ENCODE results near the gene CAPZB. TPM values are rescaled to one million over a fixed set of nuclear protein-coding genes. Genes with fewer than 3 reads are reported as not detected.
A peak's percentile ranks its signal among the peaks of the same experiment; 100 is the strongest.

The CAPZB gene
- total and polyA plus RNA-seq, 2 experiments from 2014 or later = 86.2 to 278 TPM

DNA sequence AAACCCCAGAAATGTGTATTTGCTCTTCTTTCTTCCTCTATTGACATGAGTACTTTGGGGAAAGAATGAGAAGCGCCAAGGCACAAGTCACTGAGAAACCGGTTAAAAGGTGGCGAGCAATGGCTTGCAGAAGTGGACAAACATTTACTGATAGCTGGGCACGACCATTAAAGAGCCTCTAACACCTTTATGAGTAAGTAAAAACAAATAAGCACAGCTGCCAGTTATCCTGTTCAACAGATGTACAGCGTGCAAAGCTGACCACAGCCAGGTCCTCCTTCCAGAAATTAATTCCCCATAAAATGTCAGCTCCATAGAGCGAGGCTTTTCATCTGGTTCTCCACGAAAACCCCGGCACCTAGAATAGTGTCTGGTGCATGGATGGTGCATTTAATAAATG is 72.7 kb downstream of the CAPZB start:
- Histone ChIP-seq H3K27ac (no peak overlapping the region), H3K36me3 (no peaks in the 10 kb centered on the region), H3K4me1 (ENCODE audit: low read depth) (peaks cover 28% of the 10 kb centered on the region), H3K27me3 (no peaks in the 10 kb centered on the region), H3K4me3 (no peak overlapping the region), H3K9me3 (ENCODE audit: low read depth) (no peaks in the 10 kb centered on the region)
- TF ChIP-seq, protein P1, sequence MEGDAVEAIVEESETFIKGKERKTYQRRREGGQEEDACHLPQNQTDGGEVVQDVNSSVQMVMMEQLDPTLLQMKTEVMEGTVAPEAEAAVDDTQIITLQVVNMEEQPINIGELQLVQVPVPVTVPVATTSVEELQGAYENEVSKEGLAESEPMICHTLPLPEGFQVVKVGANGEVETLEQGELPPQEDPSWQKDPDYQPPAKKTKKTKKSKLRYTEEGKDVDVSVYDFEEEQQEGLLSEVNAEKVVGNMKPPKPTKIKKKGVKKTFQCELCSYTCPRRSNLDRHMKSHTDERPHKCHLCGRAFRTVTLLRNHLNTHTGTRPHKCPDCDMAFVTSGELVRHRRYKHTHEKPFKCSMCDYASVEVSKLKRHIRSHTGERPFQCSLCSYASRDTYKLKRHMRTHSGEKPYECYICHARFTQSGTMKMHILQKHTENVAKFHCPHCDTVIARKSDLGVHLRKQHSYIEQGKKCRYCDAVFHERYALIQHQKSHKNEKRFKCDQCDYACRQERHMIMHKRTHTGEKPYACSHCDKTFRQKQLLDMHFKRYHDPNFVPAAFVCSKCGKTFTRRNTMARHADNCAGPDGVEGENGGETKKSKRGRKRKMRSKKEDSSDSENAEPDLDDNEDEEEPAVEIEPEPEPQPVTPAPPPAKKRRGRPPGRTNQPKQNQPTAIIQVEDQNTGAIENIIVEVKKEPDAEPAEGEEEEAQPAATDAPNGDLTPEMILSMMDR (IDR thresholded peaks at IDR 0.05; ENCODE audit: low read depth, low read length) = no peak
- no peak for DNase-seq (ENCODE audit: low read depth in 1 of 2, low spot score in 1 of 2)

DNA sequence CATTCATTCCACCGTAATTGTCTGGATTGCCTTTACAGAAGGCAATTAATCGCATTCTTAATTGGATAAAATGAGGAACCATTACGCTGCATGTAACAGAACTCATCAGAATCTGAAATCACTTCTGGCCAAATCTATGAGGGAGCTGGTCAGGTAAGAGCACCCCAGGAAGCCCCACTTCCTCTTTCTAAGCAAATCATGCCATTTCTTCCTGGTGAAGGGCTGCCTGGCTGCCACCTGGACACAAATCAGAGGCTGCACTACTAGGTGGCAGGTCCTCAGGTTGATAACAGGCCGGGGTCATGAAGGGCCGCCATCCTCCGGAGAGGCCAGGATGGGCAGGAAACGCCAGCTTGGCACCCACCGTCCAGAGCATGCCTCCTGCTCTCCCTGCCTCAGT is 73.7 kb downstream of the CAPZB start:
- H3K4me3 ChIP-seq = no peak overlapping the region
- no peaks in the 10 kb centered on the region for H3K27me3 ChIP-seq
- H3K9me3 ChIP-seq (ENCODE audit: low read depth) = no peaks in the 10 kb centered on the region
- TF ChIP-seq, protein P1 (IDR thresholded peaks at IDR 0.05; ENCODE audit: low read depth, low read length) = no peak
- DNase-seq (ENCODE audit: low read depth in 1 of 2, low spot score in 1 of 2) = no peak
- peaks cover 37% of the 10 kb centered on the region for H3K4me1 ChIP-seq (ENCODE audit: low read depth)
- H3K27ac ChIP-seq = no peak overlapping the region
- H3K36me3 ChIP-seq = no peaks in the 10 kb centered on the region

DNA sequence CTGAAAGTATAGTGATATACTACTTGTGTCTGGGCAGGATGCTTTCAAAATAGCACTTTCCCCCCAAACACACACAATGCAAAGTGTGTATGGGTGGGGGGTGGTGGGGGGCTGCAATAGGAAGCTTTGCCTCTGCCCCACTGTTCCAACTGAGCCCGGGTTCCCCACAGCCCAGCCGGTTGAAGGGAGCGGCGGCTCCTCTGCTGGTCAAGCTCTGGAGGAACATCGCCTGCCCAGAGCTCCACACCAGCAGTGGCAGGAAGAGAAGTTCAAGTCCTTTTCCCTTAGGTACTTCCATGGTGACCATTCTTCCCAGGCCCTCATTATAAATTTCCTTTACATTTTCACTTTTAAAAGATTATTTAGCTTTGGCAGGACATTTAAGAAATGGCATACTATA is 74.9 kb downstream of the CAPZB start:
- H3K4me3 ChIP-seq = no peak overlapping the region
- no peaks in the 10 kb centered on the region for H3K36me3 ChIP-seq
- no peak for DNase-seq (ENCODE audit: low read depth in 1 of 2, low spot score in 1 of 2)
- H3K27ac ChIP-seq = no peak overlapping the region
- no peaks in the 10 kb centered on the region for H3K27me3 ChIP-seq
- H3K9me3 ChIP-seq (ENCODE audit: low read depth) = no peaks in the 10 kb centered on the region
- H3K4me1 ChIP-seq (ENCODE audit: low read depth) = peaks cover 45% of the 10 kb centered on the region
- TF ChIP-seq, protein P1 (IDR thresholded peaks at IDR 0.05; ENCODE audit: low read depth, low read length) = no peak

DNA sequence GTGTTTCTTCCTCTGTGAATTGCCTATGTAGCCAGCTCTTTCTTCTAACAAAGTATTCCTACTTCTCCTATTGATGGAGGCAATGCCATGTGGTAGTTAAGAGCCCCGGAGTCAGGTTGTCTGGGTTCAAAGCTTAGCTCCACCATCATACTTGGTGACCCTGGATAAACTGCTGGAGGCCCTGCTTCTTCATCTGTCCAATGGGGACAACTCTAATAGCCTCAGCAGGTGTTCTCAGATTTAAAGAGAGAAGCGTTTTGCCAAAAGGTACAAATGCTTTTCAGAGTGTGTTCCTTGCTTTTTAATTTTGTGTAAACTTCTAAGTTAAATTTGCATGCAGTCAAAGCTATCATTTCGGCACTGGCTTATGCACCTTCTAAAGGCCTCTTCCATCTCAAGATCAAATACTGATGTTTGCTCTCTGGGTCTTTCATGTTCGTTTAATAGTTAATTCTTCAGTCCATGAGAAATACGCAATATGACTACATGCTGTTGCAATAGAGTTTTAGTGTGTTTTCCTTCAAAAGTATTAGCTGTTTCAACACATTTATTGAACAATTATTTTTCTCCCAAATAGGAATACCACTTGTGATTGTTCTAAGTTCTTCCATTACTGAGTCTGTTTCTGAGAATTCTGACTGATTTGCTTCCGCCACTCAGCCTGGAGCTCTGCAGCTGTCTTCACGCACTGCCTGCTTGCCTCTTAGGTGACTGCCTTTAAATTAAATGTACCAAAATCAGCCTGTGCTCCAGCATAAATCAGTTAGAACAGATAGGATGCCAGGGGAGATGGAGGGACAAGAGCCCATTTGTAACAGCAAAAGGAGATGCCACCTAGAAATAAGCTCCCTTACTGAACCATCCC is 75.6 kb downstream of the CAPZB start:
- no peak overlapping the region for H3K4me3 ChIP-seq
- no peak for DNase-seq (ENCODE audit: low read depth in 1 of 2, low spot score in 1 of 2)
- TF ChIP-seq, protein P1 (IDR thresholded peaks at IDR 0.05; ENCODE audit: low read depth, low read length) = no peak
- no peaks in the 10 kb centered on the region for H3K36me3 ChIP-seq
- no peaks in the 10 kb centered on the region for H3K27me3 ChIP-seq
- H3K9me3 ChIP-seq (ENCODE audit: low read depth) = no peaks in the 10 kb centered on the region
- no peak overlapping the region for H3K27ac ChIP-seq
- H3K4me1 ChIP-seq (ENCODE audit: low read depth) = peaks cover 43% of the 10 kb centered on the region

DNA sequence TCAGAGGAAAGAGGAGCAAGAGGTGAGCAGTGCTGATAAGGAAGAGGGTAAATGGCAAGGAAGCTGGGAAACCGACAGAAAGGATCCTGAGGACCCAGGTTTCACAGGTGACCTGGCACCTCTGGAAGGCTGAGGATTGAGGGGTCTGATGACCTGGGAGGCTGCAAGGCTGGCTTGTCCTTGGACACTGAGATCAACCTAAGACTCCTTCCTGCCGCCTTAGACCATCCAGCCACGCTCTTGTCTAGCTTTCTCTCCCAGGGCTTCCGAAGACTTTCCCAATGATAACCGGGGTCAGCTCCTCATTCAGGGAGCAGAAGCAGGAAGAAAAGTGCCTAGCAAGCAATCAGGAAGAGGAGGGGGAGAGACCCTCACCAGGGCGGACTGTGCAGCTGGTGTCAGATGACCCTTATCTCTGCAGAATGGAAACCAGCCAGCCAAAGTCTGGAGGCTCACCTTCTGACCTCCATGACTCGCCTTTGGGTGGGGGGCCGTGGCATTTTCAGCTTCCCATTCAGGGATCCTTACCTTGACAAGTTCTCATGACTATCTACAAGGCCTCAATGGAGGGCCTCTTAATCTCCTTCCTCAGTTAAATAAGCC is 77.7 kb downstream of the CAPZB start:
- no peaks in the 10 kb centered on the region for H3K27me3 ChIP-seq
- DNase-seq (ENCODE audit: low read depth in 1 of 2, low spot score in 1 of 2) = peak in 1 of 2 donors; percentile 59
- peaks cover 32% of the 10 kb centered on the region for H3K4me1 ChIP-seq (ENCODE audit: low read depth)
- H3K4me3 ChIP-seq = no peak overlapping the region
- TF ChIP-seq, protein P1 (IDR thresholded peaks at IDR 0.05; ENCODE audit: low read depth, low read length) = no peak
- no peaks in the 10 kb centered on the region for H3K36me3 ChIP-seq
- peak overlapping the region; percentile 78 for H3K27ac ChIP-seq
- no peaks in the 10 kb centered on the region for H3K9me3 ChIP-seq (ENCODE audit: low read depth)
